Activated naive CD8-positive, alpha-beta T cell treated with anti-CD3 and anti-CD28 coated beads, Interleukin-2, amount 50 U/mL, for 24 hours (primary cell): ENCODE results near the gene HAO2.
A peak's percentile ranks its signal among the peaks of the same experiment; 100 is the strongest.

ENCODE experiments used
- ATAC-seq: fragments of 150-1000 bp; cut with Tn5 transposase; one replicate; pipeline ENCODE4 v1.10.0; 2021
- DNase-seq: peaks from one replicate; pipeline ENCODE4 v3.0.0; 2021
- H3K27ac Mint-ChIP-seq: one replicate; pipeline ENCODE4 v1.8.0; 2021; ENCODE audit warnings: mild to moderate bottlenecking, mixed read lengths
- H3K27me3 Mint-ChIP-seq: one replicate; pipeline ENCODE4 v1.8.0; 2021; ENCODE audit warnings: mixed read lengths
- H3K36me3 Mint-ChIP-seq: one replicate; pipeline ENCODE4 v1.8.0; 2021; ENCODE audit warnings: low read depth, mixed read lengths
- H3K4me1 Mint-ChIP-seq: one replicate; pipeline ENCODE4 v1.8.0; 2021; ENCODE audit warnings: mixed read lengths
- H3K4me3 Mint-ChIP-seq: one replicate; pipeline ENCODE4 v1.8.0; 2021; ENCODE audit warnings: mild to moderate bottlenecking, moderate library complexity, mixed read lengths
- H3K9me3 Mint-ChIP-seq: one replicate; pipeline ENCODE4 v1.8.0; 2021; ENCODE audit warnings: mixed read lengths

HAO2 gene

DNA sequence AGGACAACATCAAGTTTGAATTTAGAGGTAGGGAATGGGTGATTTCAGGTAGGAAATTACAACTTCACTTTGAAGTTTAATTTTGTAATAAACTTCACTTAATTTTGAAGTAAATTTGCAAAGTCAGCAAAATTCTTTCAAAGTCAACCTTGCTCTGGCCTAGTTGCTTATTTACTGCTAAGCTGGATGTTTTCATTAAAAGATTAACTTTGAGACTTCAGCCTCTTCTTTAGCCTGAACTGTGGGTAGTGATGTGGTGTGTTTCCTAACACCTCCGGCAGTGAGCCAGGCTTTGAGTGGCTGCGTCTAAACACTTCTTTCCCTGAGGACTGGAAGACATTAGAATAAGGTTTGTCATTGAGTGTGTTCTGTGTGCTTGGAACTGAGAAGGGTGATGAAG lies at the start of gene HAO2:
Gene HAO2 (plus strand): TSS at position 232 of the 400 bp plus-strand sequence. CDS start 12,301 bp downstream, outside the sequence.
- no peak for DNase-seq
- H3K27ac Mint-ChIP-seq, result no peak within 1 kb of the TSS
- H3K4me3 Mint-ChIP-seq, result no peak within 1 kb of the TSS
- H3K4me1 Mint-ChIP-seq, result no peaks in the 10 kb centered on the region
- no peaks in the 10 kb centered on the region for H3K9me3 Mint-ChIP-seq
- peaks cover 8% of the 10 kb centered on the region for H3K27me3 Mint-ChIP-seq
- no peaks in the 10 kb centered on the region for H3K36me3 Mint-ChIP-seq
- ATAC-seq, result no peak

DNA sequence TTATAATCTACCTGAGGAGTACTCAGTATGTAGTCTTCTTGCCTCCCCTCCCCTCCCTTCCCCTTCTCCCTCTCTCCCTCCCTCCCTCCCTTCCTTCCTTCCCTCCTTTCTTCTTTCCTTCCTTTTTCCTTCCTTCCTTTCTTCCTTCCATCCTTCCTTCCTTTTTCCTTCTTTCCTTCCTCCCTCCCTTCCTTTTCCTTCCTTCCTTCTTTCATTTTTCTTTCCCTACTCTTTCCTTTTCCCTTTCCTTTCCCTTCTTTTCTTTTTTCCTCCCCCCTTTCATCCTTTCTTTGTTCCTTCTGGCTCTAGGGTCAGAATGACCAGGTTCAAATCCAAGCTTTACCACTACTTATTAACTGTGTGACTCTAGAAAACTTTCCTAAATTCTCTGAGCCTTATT lies 48.5 kb upstream of the HAO2 start:
- H3K9me3 Mint-ChIP-seq, result no peaks in the 10 kb centered on the region
- no peak overlapping the region for H3K4me3 Mint-ChIP-seq
- H3K36me3 Mint-ChIP-seq, result no peaks in the 10 kb centered on the region
- ATAC-seq, result no peak
- no peak for DNase-seq
- H3K27me3 Mint-ChIP-seq, result peaks cover 4% of the 10 kb centered on the region
- H3K27ac Mint-ChIP-seq, result no peak overlapping the region
- H3K4me1 Mint-ChIP-seq, result peaks cover 4% of the 10 kb centered on the region

DNA sequence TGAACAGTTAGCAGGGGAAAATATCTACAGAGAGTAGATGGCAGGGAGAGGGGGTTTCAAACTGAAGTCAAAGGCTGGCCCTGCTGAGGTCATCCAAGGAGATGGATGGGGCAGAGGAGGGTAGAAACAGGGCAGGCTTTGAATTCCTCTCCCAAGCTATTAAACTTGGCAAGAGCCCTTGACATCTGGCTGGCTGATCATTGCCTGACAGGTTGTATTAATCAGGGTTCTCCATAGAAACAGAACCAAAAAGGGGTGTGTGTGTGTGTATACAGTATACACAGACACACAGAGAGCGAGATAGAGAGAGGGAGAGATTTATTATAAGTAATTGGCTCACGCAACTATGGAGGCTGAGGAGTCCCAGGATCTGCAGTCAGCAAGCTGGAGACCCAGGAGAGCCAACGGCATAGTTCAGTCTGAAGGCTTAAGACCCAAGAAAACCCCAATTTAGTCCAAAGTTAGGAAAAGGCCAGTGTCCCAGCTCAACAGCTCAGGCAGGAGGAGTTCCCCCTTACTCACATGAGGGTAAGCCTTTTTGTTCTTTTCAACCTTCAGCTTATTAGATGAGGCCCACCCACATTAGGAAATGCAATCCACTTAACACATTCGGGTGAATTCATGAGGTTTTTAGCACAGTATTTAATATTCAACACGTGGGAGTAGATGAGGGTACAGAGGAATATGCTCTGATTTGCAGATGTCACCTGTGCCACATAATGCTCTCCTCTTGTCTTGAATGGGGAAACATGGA lies 46.7 kb upstream of the HAO2 start:
- no peaks in the 10 kb centered on the region for H3K9me3 Mint-ChIP-seq
- H3K36me3 Mint-ChIP-seq, result no peaks in the 10 kb centered on the region
- H3K27ac Mint-ChIP-seq, result no peak overlapping the region
- H3K4me3 Mint-ChIP-seq, result no peak overlapping the region
- no peak for ATAC-seq
- H3K4me1 Mint-ChIP-seq, result peaks cover 4% of the 10 kb centered on the region
- no peak for DNase-seq
- H3K27me3 Mint-ChIP-seq, result peaks cover 13% of the 10 kb centered on the region

DNA sequence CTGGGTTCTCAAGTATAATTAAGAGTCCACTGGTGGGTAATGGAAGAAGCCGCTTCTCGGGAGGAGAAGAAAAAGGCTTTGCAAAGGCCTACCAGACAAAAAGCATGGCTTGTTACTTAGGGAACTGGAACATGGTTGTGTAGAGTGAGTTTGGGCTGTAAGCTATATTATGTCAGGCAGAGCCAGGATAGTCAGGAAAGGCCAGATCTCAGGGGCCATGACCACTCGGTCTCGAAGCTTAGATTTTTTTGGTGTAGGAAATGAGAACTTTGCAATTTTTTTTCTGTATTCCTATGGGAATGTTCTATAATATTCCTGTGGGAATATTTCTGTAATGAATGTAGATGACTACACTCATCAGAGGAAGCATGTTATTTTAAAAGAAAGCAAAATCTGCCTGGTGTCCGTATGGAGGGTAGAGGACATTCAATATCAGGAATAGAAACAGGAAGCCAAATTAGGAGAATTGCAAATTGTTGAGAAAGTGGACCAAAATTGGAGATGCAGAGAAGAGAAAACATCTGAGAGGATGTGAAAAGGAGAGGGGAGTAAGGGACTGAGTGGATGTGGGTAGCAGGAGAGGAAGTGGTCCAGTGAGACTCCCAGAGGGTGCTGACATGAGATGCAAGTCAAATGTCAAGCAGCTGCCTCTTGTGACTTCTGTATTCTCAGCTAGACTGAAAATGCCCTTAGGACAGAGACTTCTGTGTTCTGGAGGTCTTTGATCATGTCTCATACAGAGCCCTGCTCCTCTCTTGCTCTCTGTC lies 45.2 kb upstream of the HAO2 start:
- no peak for ATAC-seq

DNA sequence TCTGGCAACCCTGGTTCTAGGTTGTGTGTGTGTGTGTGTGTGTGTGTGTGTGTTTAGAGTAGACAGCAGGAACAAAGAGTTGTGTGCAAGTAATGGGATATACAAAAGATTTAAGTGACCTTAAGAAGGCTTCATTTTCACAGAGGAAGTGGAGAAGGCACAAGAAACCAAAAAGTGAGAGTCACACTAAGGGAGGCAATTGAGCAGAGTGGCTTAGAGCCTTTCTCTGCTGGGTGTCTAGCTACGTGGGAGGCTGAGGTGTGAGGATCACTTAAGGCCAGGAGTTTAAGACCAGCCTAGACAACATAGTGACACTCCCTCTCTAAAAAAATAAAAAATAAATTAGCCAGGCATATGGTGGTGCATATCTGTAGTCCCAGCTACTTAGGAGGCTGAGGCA lies 44.4 kb upstream of the HAO2 start:
- no peak for ATAC-seq
- Mint-ChIP-seq H3K27me3 (peaks cover 21% of the 10 kb centered on the region), H3K4me1 (peaks cover 15% of the 10 kb centered on the region), H3K27ac (no peak overlapping the region), H3K36me3 (no peaks in the 10 kb centered on the region), H3K9me3 (no peaks in the 10 kb centered on the region), H3K4me3 (no peak overlapping the region)
- no peak for DNase-seq

More for the DNA sequence above, 45.2 kb upstream of the HAO2 start:
- Mint-ChIP-seq H3K27me3 (peaks cover 21% of the 10 kb centered on the region), H3K36me3 (no peaks in the 10 kb centered on the region), H3K4me1 (peaks cover 15% of the 10 kb centered on the region), H3K9me3 (no peaks in the 10 kb centered on the region), H3K27ac (no peak overlapping the region), H3K4me3 (no peak overlapping the region)
- DNase-seq, result no peak

DNA sequence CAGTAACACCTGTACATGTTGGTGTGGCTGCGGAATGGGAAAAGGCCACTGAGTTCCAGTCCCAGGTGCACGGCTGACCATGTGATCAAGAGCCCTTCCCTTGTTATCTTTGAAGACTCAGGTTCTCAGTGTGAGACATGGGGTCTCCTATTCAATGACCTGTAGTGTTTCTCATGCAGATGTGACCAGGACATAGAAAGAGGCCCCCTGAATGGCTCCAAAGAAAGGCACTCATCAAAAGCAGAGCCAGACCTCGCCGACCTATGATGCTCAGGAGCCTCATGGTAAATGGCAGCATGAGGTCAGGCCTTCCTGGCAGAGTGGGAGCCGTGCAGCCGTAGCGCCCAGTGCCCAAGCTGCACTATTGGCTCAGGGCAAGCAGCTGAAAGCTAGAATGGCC lies 42.3 kb upstream of the HAO2 start:
- no peak overlapping the region for H3K27ac Mint-ChIP-seq
- H3K4me3 Mint-ChIP-seq, result no peak overlapping the region
- peaks cover 15% of the 10 kb centered on the region for H3K4me1 Mint-ChIP-seq

DNA sequence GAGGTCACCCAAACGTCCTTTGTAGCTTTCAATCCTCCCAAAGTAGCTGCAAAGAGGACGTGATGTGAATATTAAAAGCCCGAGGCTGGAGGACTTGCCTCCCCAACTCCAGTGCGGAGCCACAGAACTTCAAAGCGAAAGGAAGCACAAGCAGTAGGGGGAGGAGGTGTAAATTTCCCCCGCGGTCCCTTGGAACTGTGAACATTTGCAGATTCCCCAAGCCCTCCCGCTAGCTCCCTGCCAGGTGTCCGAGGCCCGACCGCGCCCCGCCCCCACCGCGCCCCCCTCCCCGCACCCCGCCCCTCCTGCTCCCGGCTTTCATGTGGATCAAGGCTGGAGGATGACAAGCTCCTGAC lies 41.5 kb upstream of the HAO2 start:
- peaks cover 21% of the 10 kb centered on the region for H3K27me3 Mint-ChIP-seq
- no peak for DNase-seq
- no peaks in the 10 kb centered on the region for H3K36me3 Mint-ChIP-seq
- ATAC-seq, result no peak
- H3K9me3 Mint-ChIP-seq, result no peaks in the 10 kb centered on the region
- H3K27ac Mint-ChIP-seq, result no peak overlapping the region
- H3K4me3 Mint-ChIP-seq, result peak overlapping the region; percentile 73
- peaks cover 15% of the 10 kb centered on the region for H3K4me1 Mint-ChIP-seq

More for the DNA sequence above, 42.3 kb upstream of the HAO2 start:
- Mint-ChIP-seq H3K27me3 (peaks cover 21% of the 10 kb centered on the region), H3K36me3 (no peaks in the 10 kb centered on the region), H3K9me3 (no peaks in the 10 kb centered on the region)
- ATAC-seq, result no peak
- DNase-seq, result no peak

DNA sequence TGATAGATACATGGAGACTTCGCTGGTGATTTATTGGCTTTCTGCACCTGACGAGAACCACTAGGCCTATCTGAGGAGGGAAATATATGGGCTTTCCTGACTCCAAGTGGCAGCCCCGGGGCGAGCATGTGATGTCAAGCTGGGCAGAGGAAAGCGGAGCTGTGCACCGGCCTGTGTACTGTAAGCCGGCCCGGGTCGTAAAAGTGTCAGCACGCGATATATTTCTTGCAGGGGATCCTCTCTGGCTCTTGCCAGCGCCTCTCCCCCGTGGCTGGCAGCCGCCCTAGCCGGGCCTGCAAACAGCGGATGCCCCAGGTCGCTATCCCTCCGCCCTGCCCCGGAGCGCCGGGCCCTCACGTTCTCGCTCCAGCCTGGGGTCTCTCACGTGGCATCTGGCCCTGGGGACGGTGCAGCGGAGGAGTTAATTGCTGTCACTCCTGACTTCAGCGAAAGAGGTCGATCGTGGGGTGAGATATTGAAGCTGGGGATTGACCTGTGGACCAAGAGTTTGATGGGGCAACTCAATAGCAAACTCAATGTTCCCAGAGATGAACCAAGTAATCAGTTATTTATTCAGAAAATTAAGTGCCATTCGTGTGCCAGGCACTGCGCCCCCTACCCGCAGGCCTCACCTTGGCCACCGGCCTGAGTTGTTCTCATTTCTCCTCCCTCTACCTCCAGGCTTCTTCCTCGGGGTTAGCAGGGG lies 41.0 kb upstream of the HAO2 start:
- H3K36me3 Mint-ChIP-seq, result no peaks in the 10 kb centered on the region
- no peak overlapping the region for H3K27ac Mint-ChIP-seq
- peak overlapping the region; percentile 73 for H3K4me3 Mint-ChIP-seq
- H3K9me3 Mint-ChIP-seq, result no peaks in the 10 kb centered on the region
- peaks cover 15% of the 10 kb centered on the region for H3K4me1 Mint-ChIP-seq
- DNase-seq, result peak; percentile 37
- ATAC-seq, result peak; percentile 56
- H3K27me3 Mint-ChIP-seq, result peaks cover 21% of the 10 kb centered on the region

DNA sequence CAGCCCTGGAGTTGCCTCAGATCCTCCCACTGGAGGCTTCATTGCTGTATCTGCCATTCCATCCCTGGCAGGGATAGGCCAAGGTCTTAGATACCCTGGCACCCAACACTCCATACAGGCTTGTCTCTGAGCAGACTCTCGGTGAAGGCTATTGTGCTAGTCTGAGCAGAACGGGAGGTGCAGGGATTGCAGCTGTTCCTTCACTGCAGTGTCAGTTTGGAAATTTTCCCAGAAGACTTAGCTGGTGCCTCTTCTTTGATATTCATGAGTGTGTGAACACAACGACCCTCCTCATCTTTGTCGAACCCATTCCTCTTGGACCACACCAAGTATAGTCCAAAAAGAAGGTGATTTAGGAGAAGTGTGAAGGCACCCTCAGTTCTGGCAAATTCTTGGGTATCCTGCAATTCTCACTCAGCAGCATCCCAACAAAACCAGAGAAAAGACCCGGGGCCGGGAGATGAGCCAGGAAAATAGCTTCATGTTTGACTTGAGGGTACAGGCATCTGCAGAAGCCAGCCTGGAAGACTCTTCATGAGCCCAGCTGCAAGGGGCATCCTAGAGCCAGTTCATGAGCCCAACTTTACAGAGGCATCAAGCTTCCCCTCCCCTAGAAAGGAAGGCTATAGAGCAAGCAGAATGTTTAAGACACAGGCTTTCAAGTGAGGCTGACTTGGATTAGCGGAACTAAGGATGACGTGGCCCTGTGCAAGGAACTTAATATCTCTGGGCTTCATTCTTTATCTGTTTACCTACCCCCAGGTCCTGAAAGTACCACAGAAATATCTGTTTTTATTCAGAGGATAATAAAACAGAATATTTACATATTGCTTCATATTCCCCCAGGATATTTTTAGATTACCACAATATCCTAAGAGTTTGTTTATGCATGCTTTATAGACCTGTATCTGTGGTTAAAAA lies 38.8 kb upstream of the HAO2 start:
- Mint-ChIP-seq H3K27ac (no peak overlapping the region), H3K36me3 (no peaks in the 10 kb centered on the region), H3K4me3 (no peak overlapping the region), H3K9me3 (no peaks in the 10 kb centered on the region), H3K27me3 (peaks cover 19% of the 10 kb centered on the region), H3K4me1 (peaks cover 12% of the 10 kb centered on the region)
- DNase-seq (no peak), ATAC-seq (no peak)

DNA sequence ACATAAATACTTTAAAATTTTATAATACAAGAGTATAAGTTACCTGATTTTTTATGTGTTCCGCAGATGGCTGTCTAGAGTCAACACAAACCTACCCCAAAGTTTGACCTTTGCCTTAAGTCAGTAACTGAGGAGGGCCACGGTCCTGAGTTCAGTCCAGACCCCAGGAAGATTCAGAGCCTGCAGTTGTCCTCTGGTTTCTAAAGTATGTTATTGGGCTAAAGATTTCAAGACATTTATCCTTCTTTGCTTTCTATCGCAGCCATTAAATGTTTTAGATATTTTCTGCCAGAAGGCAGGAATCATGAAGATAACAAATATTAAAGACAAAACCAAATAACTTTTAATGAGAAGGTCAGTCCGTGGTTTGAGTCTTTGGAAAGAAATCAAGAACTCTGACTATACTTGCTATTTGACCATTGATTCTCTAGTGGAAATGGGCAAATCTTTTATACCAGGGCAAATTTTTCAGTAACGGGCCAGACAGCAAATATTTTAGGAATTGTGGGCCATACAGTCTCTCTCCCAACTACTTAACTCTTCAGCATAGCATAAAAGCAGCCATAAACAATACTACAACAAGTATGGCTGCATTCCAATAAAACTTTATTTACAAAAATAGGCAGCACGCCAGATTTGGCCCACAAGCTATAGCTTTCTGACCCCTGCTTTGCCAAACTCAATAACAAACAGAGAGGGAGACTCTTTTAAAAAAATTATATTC lies 38.0 kb upstream of the HAO2 start:
- H3K9me3 Mint-ChIP-seq, result no peaks in the 10 kb centered on the region
- no peak overlapping the region for H3K4me3 Mint-ChIP-seq
- H3K36me3 Mint-ChIP-seq, result no peaks in the 10 kb centered on the region
- peaks cover 12% of the 10 kb centered on the region for H3K4me1 Mint-ChIP-seq
- H3K27ac Mint-ChIP-seq, result no peak overlapping the region
- H3K27me3 Mint-ChIP-seq, result peaks cover 13% of the 10 kb centered on the region
- ATAC-seq, result no peak
- DNase-seq, result no peak

DNA sequence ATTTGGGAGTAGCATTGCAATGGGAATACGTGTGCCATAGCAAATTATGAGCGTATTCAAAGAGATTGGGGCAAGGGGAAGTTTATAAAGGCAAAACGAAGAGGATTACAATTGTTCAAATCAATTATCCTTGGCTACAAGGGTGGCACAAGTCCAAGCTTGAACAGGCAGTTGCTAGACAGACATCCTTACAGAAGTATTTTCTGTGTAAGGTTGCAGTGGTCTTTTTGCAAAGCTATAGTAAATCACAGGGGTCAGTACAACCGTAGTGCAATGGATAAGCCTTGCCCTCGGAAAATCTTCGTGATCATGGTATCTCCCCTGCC lies 37.4 kb upstream of the HAO2 start:
- H3K36me3 Mint-ChIP-seq, result no peaks in the 10 kb centered on the region
- H3K4me3 Mint-ChIP-seq, result no peak overlapping the region
- H3K9me3 Mint-ChIP-seq, result no peaks in the 10 kb centered on the region
- peaks cover 12% of the 10 kb centered on the region for H3K4me1 Mint-ChIP-seq
- no peak overlapping the region for H3K27ac Mint-ChIP-seq
- H3K27me3 Mint-ChIP-seq, result peaks cover 9% of the 10 kb centered on the region
- DNase-seq, result no peak
- no peak for ATAC-seq

DNA sequence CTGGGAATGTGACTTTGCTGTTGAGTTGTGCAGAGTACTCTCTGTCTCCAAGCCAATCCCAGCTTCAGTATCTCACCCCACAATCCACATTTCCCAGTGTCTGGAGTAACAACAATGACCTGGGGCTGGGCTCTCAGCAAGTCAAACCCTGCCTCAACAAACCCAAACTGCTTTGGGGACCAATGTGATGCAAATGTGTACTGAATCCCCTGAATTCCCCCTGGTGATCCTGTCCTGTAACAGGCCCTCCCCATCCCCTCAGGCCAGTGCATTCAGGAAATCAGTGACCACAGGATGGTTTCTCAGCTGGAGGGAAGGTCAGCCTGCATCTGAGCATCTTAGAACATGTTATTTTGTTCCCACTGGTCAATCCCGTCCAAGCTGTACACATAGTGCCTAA lies 36.7 kb upstream of the HAO2 start:
- Mint-ChIP-seq H3K27me3 (peaks cover 7% of the 10 kb centered on the region), H3K4me3 (no peak overlapping the region), H3K36me3 (no peaks in the 10 kb centered on the region), H3K27ac (no peak overlapping the region), H3K4me1 (peaks cover 11% of the 10 kb centered on the region), H3K9me3 (no peaks in the 10 kb centered on the region)
- ATAC-seq (no peak), DNase-seq (no peak)

DNA sequence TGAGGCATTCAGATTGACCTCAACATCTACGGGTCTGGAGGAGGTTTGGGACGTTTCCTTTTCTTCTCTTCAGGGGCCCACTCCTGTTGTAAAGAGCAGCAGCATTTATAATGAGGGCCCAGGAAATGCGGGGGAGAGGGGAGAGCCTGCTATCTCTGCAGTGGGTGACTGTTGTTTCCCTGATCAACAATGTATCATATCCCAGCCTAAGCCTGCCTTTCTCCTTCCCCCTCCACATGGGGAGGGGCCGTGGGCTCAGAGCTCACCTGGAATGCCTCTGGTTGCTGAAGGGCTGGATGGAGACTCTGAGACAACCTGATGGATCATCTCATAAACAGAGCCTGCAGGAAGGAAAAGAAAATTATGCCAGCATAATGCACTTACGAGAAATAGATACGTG lies 36.0 kb upstream of the HAO2 start:
- Mint-ChIP-seq H3K4me3 (no peak overlapping the region), H3K27ac (no peak overlapping the region), H3K9me3 (no peaks in the 10 kb centered on the region), H3K4me1 (peaks cover 6% of the 10 kb centered on the region), H3K36me3 (no peaks in the 10 kb centered on the region), H3K27me3 (peaks cover 5% of the 10 kb centered on the region)
- no peak for ATAC-seq
- DNase-seq, result no peak
